Hepatocyte (in vitro differentiated cells): Measurements from ENCODE around the gene BBLN. TPM values are rescaled to one million over a fixed set of nuclear protein-coding genes. Genes with fewer than 3 reads are reported as not detected.

Experiments used
- DNase-seq: peaks from one replicate; pipeline ENCODE4 v3.0.0-alpha.2; 2016; ENCODE audit warnings: low spot score
- H2AFZ ChIP-seq: fragments of 200-600 bp; sonication (generic); 2 replicates; pipeline ENCODE4 v1.6.0; 2016; ENCODE audit warnings: antibody characterized with exemption, mild to moderate bottlenecking
- H3K27ac ChIP-seq: fragments of 200-600 bp; sonication (generic); 2 replicates; pipeline ENCODE4 v1.5.1; 2016; ENCODE audit warnings: mild to moderate bottlenecking
- H3K27me3 ChIP-seq: fragments of 200-600 bp; sonication (generic); 2 replicates; pipeline ENCODE4 v1.6.1; 2016
- H3K36me3 ChIP-seq: fragments of 200-600 bp; sonication (generic); replicated peaks from 2 replicates; pipeline ENCODE4 v1.5.1; 2016; ENCODE audit warnings: low read depth; ENCODE audit not compliant: insufficient read depth
- H3K4me1 ChIP-seq: fragments of 200-600 bp; sonication (generic); 2 replicates; pipeline ENCODE4 v1.5.1; 2016; ENCODE audit warnings: mild to moderate bottlenecking, moderate library complexity; ENCODE audit not compliant: insufficient read depth
- H3K4me2 ChIP-seq: fragments of 200-600 bp; sonication (generic); 2 replicates; pipeline ENCODE4 v1.6.0; 2016
- H3K4me3 ChIP-seq: fragments of 200-600 bp; sonication (generic); 2 replicates; pipeline ENCODE4 v1.5.1; 2016; ENCODE audit warnings: mild to moderate bottlenecking
- H3K79me2 ChIP-seq: fragments of 200-600 bp; sonication (generic); 2 replicates; pipeline ENCODE4 v1.6.0; 2017; ENCODE audit warnings: mild to moderate bottlenecking
- H3K9me2 ChIP-seq: fragments of 200-600 bp; sonication (generic); replicated peaks from 2 replicates; pipeline ENCODE4 v1.6.0; 2017; ENCODE audit warnings: mild to moderate bottlenecking; ENCODE audit not compliant: insufficient read depth
- H3K9me3 ChIP-seq: fragments of 200-600 bp; sonication (generic); 2 replicates; pipeline ENCODE4 v1.5.1; 2016; ENCODE audit warnings: low read depth, mild to moderate bottlenecking
- H4K20me1 ChIP-seq: fragments of 200-600 bp; sonication (generic); 2 replicates; pipeline ENCODE4 v1.6.0; 2016; ENCODE audit warnings: mild to moderate bottlenecking; ENCODE audit not compliant: insufficient read depth, poor library complexity, severe bottlenecking
- EZH2 ChIP-seq: fragments of 200-600 bp; sonication (generic); IDR thresholded peaks from 2 replicates; pipeline ENCODE4 v1.6.1; 2016; ENCODE audit warnings: antibody characterized with exemption, mild to moderate bottlenecking, borderline replicate concordance
- EZH2phosphoT487 ChIP-seq: fragments of 200-600 bp; sonication (generic); IDR thresholded peaks from one replicate; pipeline ENCODE4 v1.6.1; 2018; ENCODE audit warnings: antibody characterized with exemption, mild to moderate bottlenecking, low read depth, moderate library complexity; ENCODE audit not compliant: unreplicated experiment, severe bottlenecking
- WGBS: methylation state at CpG from one replicate; pipeline ENCODE4 v1.1.6; 2016; ENCODE audit warnings: low lambda C conversion rate; ENCODE audit errors: missing lambda C conversion rate; 5-methylcytosine and 5-hydroxymethylcytosine counted together
- polyA plus RNA-seq: library from polyadenylated mRNA; unstranded; fragments of >200 nt; fragmentation: Nextera tagmentation; extraction: Ambion mirVana; gene quantifications from 2 replicates; pipeline ENCODE4 v1.2.1, GENCODE V29; 2016
- total RNA-seq: library from RNA; depleted of rRNA; stranded (reverse); fragments of >200 nt; gene quantifications from 2 replicates; pipeline ENCODE4 v1.2.3, GENCODE V29; 2014
- TF ChIP-seq, protein P1 (sequence below): fragments of 200-600 bp; sonication (generic); IDR thresholded peaks from 2 replicates; pipeline ENCODE4 v1.5.1; 2016; ENCODE audit warnings: antibody characterized with exemption, mild to moderate bottlenecking; ENCODE audit not compliant: poor library complexity

Gene BBLN
- total and polyA plus RNA-seq, 2 experiments from 2014 or later, result 92.6 to 102 TPM

DNA sequence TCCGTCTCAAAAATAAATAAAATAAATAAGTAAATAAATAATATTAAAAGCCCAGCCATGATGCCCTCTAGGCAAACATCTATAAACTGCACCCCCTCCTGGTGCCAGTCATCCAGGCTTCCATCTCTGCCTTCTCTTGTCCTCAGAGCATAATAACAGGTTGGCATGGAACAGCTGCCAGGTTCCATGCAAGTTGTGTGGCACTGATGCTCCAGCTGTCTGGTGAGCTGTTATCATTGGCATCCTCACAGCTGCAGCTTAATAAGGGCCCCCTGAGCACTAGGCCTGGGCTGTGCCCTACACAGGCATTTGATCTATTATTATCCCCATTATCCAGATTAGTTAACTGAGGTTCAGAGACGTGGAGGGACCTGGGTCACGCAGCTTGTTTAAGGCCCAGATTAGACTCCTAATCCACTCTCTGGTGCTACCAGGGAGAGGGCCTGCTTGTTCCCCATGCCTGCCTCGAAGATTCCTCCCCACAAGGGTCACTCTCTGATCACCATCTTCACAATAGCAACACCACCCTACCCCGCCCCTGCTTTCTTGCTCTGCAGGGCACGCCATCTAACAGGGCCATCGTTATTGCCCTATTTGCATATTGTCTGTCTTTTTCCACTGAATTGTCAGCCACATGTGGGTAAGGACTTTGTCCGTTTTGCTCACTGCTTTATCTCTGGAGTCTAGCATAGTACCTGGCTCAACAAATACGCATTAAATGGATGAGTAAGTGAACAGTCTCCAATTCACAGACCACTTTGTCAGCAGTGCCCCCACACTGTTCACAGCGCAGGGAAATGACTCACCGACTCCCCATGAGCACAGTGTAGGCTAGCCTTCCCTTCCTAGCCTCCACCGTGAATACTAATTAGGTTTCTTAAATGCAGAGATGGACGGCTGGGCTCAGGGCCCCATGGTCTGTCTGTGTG, 41.6 kb downstream of the BBLN start:
- Histone ChIP-seq H3K9me2 (no peaks in the 10 kb centered on the region), H3K4me1 (peaks cover 4% of the 10 kb centered on the region), H3K4me2 (no peak overlapping the region), H4K20me1 (no peaks in the 10 kb centered on the region), H2AFZ (no peak overlapping the region), H3K27ac (no peak overlapping the region), H3K27me3 (no peaks in the 10 kb centered on the region), H3K79me2 (peaks cover 13% of the 10 kb centered on the region), H3K4me3 (no peak overlapping the region), H3K36me3 (no peaks in the 10 kb centered on the region), H3K9me3 (no peaks in the 10 kb centered on the region)
- TF ChIP-seq EZH2phosphoT487 (no peak), EZH2 (no peak)
- TF ChIP-seq, protein P1, sequence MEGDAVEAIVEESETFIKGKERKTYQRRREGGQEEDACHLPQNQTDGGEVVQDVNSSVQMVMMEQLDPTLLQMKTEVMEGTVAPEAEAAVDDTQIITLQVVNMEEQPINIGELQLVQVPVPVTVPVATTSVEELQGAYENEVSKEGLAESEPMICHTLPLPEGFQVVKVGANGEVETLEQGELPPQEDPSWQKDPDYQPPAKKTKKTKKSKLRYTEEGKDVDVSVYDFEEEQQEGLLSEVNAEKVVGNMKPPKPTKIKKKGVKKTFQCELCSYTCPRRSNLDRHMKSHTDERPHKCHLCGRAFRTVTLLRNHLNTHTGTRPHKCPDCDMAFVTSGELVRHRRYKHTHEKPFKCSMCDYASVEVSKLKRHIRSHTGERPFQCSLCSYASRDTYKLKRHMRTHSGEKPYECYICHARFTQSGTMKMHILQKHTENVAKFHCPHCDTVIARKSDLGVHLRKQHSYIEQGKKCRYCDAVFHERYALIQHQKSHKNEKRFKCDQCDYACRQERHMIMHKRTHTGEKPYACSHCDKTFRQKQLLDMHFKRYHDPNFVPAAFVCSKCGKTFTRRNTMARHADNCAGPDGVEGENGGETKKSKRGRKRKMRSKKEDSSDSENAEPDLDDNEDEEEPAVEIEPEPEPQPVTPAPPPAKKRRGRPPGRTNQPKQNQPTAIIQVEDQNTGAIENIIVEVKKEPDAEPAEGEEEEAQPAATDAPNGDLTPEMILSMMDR, result no peak
- DNase-seq, result no peak
- 80% methylated on average over 13 of the region's 13 CpGs for WGBS

DNA sequence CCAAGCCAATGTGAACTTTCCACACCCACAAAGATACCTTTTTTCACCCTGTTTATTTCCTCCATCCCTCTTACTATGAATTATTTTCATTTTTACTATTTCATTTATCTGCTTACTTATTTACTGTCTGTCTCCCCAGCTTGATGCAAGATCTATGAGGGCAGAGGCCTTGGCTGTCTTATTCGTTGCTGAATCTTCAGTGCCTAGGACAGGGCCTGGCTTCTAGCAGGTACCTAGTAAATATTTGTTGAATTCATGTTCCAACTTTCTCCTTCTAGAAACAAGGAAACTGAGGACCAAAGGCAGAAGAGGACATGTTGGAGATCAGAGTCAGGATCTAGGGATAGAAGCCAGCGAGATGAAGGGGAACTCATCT, 42.6 kb downstream of the BBLN start:
- Histone ChIP-seq H3K4me3 (no peak overlapping the region), H3K9me2 (no peaks in the 10 kb centered on the region), H2AFZ (no peak overlapping the region), H3K4me2 (peak overlapping the region; percentile 96), H3K36me3 (no peaks in the 10 kb centered on the region), H3K27me3 (no peaks in the 10 kb centered on the region), H4K20me1 (no peaks in the 10 kb centered on the region), H3K9me3 (no peaks in the 10 kb centered on the region), H3K27ac (no peak overlapping the region), H3K79me2 (peaks cover 13% of the 10 kb centered on the region), H3K4me1 (peaks cover 9% of the 10 kb centered on the region)
- TF ChIP-seq EZH2phosphoT487 (no peak), EZH2 (no peak)
- TF ChIP-seq, protein P1, result no peak
- WGBS, result 43% methylated on average over 2 of the region's 2 CpGs
- no peak for DNase-seq

DNA sequence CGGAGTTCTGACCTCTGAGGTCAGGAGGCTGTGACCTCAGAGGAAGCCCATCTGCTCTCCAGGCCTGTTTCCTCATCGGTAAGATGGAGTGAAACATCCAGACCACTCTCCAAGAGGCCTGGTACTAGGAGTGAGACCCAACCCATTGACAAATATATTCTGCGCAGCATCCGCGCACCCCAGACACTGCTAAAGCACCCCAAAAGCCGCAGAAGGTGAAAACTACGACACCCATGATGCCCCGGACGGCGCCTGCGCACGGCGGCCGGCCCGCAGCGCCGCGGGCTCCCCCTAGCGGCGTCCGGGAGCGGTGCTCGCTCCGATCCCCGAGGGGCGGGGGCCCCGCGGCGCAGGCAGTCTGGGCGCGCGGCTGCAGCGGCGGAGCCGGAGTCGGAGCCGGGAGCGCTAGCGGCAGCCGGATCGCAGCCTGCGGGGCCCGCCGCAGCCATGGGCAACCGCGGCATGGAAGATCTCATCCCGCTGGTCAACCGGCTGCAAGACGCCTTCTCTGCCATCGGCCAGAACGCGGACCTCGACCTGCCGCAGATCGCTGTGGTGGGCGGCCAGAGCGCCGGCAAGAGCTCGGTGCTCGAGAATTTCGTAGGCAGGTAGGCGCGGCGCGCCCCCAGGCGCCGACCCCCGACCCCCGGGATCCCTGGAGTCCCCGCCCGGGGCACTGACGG, 43.1 kb downstream of the BBLN start, which contains the start of gene DNM1:
Gene DNM1 (plus strand): TSS at position 356 of the 683 bp plus-strand sequence. CDS start 92 bp downstream, at position 448.
- no peaks in the 10 kb centered on the region for H3K36me3 ChIP-seq
- peaks cover 13% of the 10 kb centered on the region for H3K79me2 ChIP-seq
- no peaks in the 10 kb centered on the region for H3K9me3 ChIP-seq
- DNase-seq, result peak; percentile 90
- peak within 1 kb of the TSS; percentile 96 for H3K4me2 ChIP-seq
- WGBS, result 2% methylated on average over 49 of the region's 72 CpGs
- H3K27me3 ChIP-seq, result no peaks in the 10 kb centered on the region
- H3K27ac ChIP-seq, result no peak within 1 kb of the TSS
- no peaks in the 10 kb centered on the region for H4K20me1 ChIP-seq
- peaks cover 9% of the 10 kb centered on the region for H3K4me1 ChIP-seq
- H2AFZ ChIP-seq, result peak within 1 kb of the TSS; percentile 71
- peak within 1 kb of the TSS; percentile 87 for H3K4me3 ChIP-seq
- no peak for TF ChIP-seq EZH2
- no peak for TF ChIP-seq EZH2phosphoT487
- TF ChIP-seq, protein P1, result peak; percentile 62
- no peaks in the 10 kb centered on the region for H3K9me2 ChIP-seq
